ENCODE data around the gene RNF31. TPM values are rescaled to one million over a fixed set of nuclear protein-coding genes. Genes with fewer than 3 reads are reported as not detected.
"Not testable (repeated sequence)": the region's sequence is repeated elsewhere in the genome, so short reads cannot be mapped to it uniquely, and the experiment has no call there.

RNF31 gene
- total RNA-seq, 1 donor from 2014 or later = 59.0 TPM

GRCh38 chr14:24197056-24197450 is 49.8 kb downstream of the RNF31 start:
- H3K4me1 Mint-ChIP-seq (ENCODE audit: low read depth, unreplicated experiment) = peaks cover 16% of the 10 kb centered on the region
- peak overlapping the region; percentile 96 for H3K4me3 Mint-ChIP-seq (ENCODE audit: unreplicated experiment)
- peaks cover 5% of the 10 kb centered on the region for H3K4me1 ChIP-seq (ENCODE audit: insufficient read depth, low read length)
- peaks cover 51% of the 10 kb centered on the region for H3K79me2 ChIP-seq (ENCODE audit: insufficient read depth, low read length)
- no peak overlapping the region for H3K9ac ChIP-seq (ENCODE audit: low read length)
- no peak for FAIRE-seq
- peak overlapping the region; percentile 35 for H3K27ac Mint-ChIP-seq (ENCODE audit: unreplicated experiment)
- DNase-seq (ENCODE audit: low read depth) = no peak
- H3K27ac ChIP-seq (ENCODE audit: low read depth, low read length) = no peak overlapping the region
- peaks cover 15% of the 10 kb centered on the region for H3K36me3 ChIP-seq (ENCODE audit: insufficient read depth, low read length)
- no peaks in the 10 kb centered on the region for H3K27me3 Mint-ChIP-seq (ENCODE audit: low read depth, unreplicated experiment)
- peak overlapping the region; percentile 95 for H3K4me2 ChIP-seq (ENCODE audit: low read length)
- H3K9me3 ChIP-seq (ENCODE audit: insufficient read depth, low read depth, low read length) = peaks cover 2% of the 10 kb centered on the region
- no peaks in the 10 kb centered on the region for H3K27me3 ChIP-seq (ENCODE audit: insufficient read depth, low read length)
- peaks cover 4% of the 10 kb centered on the region for H3K9me3 Mint-ChIP-seq (ENCODE audit: unreplicated experiment)
- no peak overlapping the region for H3K4me3 ChIP-seq (ENCODE audit: insufficient read depth, low read depth, low read length)
- peaks cover 5% of the 10 kb centered on the region for H4K20me1 ChIP-seq (ENCODE audit: insufficient read depth, low read length)
- H3K36me3 Mint-ChIP-seq (ENCODE audit: low read depth, unreplicated experiment) = peaks cover 27% of the 10 kb centered on the region
- H2AFZ ChIP-seq (ENCODE audit: low read depth, low read length) = no peak overlapping the region
- TF ChIP-seq CTCF (IDR thresholded peaks at IDR 0.05; ENCODE audit: insufficient read depth, low read depth, low read length) = no peak
- no peak for TF ChIP-seq EZH2 (IDR thresholded peaks at IDR 0.05; ENCODE audit: insufficient read depth, low read length)

- no peak overlapping the region for H3K4me2 ChIP-seq (ENCODE audit: low read length)
- H3K9ac ChIP-seq (ENCODE audit: low read length) = no peak overlapping the region
- DNase-seq (ENCODE audit: low read depth) (no peak), FAIRE-seq (no peak)
- H3K4me3 Mint-ChIP-seq (ENCODE audit: unreplicated experiment) = no peak overlapping the region
- peaks cover 16% of the 10 kb centered on the region for H3K4me1 Mint-ChIP-seq (ENCODE audit: low read depth, unreplicated experiment)
- peaks cover 38% of the 10 kb centered on the region for H3K79me2 ChIP-seq (ENCODE audit: insufficient read depth, low read length)
- no peak overlapping the region for H3K27ac Mint-ChIP-seq (ENCODE audit: unreplicated experiment)
- H3K4me3 ChIP-seq (ENCODE audit: insufficient read depth, low read depth, low read length) = no peak overlapping the region
- no peaks in the 10 kb centered on the region for H3K27me3 Mint-ChIP-seq (ENCODE audit: low read depth, unreplicated experiment)
- H2AFZ ChIP-seq (ENCODE audit: low read depth, low read length) = no peak overlapping the region
- TF ChIP-seq CTCF (IDR thresholded peaks at IDR 0.05; ENCODE audit: insufficient read depth, low read depth, low read length) (no peak), EZH2 (IDR thresholded peaks at IDR 0.05; ENCODE audit: insufficient read depth, low read length) (no peak)
- H3K36me3 Mint-ChIP-seq (ENCODE audit: low read depth, unreplicated experiment) = peaks cover 28% of the 10 kb centered on the region
- H4K20me1 ChIP-seq (ENCODE audit: insufficient read depth, low read length) = peaks cover 5% of the 10 kb centered on the region
- peaks cover 9% of the 10 kb centered on the region for H3K9me3 Mint-ChIP-seq (ENCODE audit: unreplicated experiment)
- no peak overlapping the region for H3K27ac ChIP-seq (ENCODE audit: low read depth, low read length)
- peaks cover 3% of the 10 kb centered on the region for H3K36me3 ChIP-seq (ENCODE audit: insufficient read depth, low read length)
- H3K27me3 ChIP-seq (ENCODE audit: insufficient read depth, low read length) = no peaks in the 10 kb centered on the region
- H3K9me3 ChIP-seq (ENCODE audit: insufficient read depth, low read depth, low read length) = peaks cover 2% of the 10 kb centered on the region
- peaks cover 5% of the 10 kb centered on the region for H3K4me1 ChIP-seq (ENCODE audit: insufficient read depth, low read length)
Observed at GRCh38 chr14:24198814-24199524, 51.7 kb downstream of the RNF31 start.

- not testable (repeated sequence) for H3K27me3 ChIP-seq (ENCODE audit: insufficient read depth, low read length); H3K27me3 Mint-ChIP-seq (ENCODE audit: low read depth, unreplicated experiment); H3K9me3 Mint-ChIP-seq (ENCODE audit: unreplicated experiment); H3K4me1 Mint-ChIP-seq (ENCODE audit: low read depth, unreplicated experiment); H3K27ac ChIP-seq (ENCODE audit: low read depth, low read length); H3K9me3 ChIP-seq (ENCODE audit: insufficient read depth, low read depth, low read length); H2AFZ ChIP-seq (ENCODE audit: low read depth, low read length); H3K9ac ChIP-seq (ENCODE audit: low read length); H3K27ac Mint-ChIP-seq (ENCODE audit: unreplicated experiment); H3K4me2 ChIP-seq (ENCODE audit: low read length); H3K4me3 ChIP-seq (ENCODE audit: insufficient read depth, low read depth, low read length); DNase-seq (ENCODE audit: low read depth); H3K4me3 Mint-ChIP-seq (ENCODE audit: unreplicated experiment); H3K4me1 ChIP-seq (ENCODE audit: insufficient read depth, low read length); FAIRE-seq; H4K20me1 ChIP-seq (ENCODE audit: insufficient read depth, low read length)
- peaks cover 39% of the 10 kb centered on the region for H3K36me3 Mint-ChIP-seq (ENCODE audit: low read depth, unreplicated experiment)
- H3K36me3 ChIP-seq (ENCODE audit: insufficient read depth, low read length) = peaks cover 13% of the 10 kb centered on the region
- H3K79me2 ChIP-seq (ENCODE audit: insufficient read depth, low read length) = peaks cover 10% of the 10 kb centered on the region
Observed at GRCh38 chr14:24202538-24202937, 55.2 kb downstream of the RNF31 start.

GRCh38 chr14:24203249-24203886 is 56.1 kb downstream of the RNF31 start:
- peaks cover 46% of the 10 kb centered on the region for H3K36me3 Mint-ChIP-seq (ENCODE audit: low read depth, unreplicated experiment)
- not testable (repeated sequence) for H3K79me2 ChIP-seq (ENCODE audit: insufficient read depth, low read length); H4K20me1 ChIP-seq (ENCODE audit: insufficient read depth, low read length); H3K9me3 Mint-ChIP-seq (ENCODE audit: unreplicated experiment); H3K4me3 ChIP-seq (ENCODE audit: insufficient read depth, low read depth, low read length); H3K27me3 Mint-ChIP-seq (ENCODE audit: low read depth, unreplicated experiment); H3K9ac ChIP-seq (ENCODE audit: low read length); H3K27ac ChIP-seq (ENCODE audit: low read depth, low read length); H3K4me1 Mint-ChIP-seq (ENCODE audit: low read depth, unreplicated experiment); H3K27me3 ChIP-seq (ENCODE audit: insufficient read depth, low read length); H2AFZ ChIP-seq (ENCODE audit: low read depth, low read length); H3K4me1 ChIP-seq (ENCODE audit: insufficient read depth, low read length); H3K4me3 Mint-ChIP-seq (ENCODE audit: unreplicated experiment); H3K9me3 ChIP-seq (ENCODE audit: insufficient read depth, low read depth, low read length); H3K4me2 ChIP-seq (ENCODE audit: low read length); FAIRE-seq; DNase-seq (ENCODE audit: low read depth)
- peaks cover 13% of the 10 kb centered on the region for H3K36me3 ChIP-seq (ENCODE audit: insufficient read depth, low read length)
- H3K27ac Mint-ChIP-seq (ENCODE audit: unreplicated experiment) = peak overlapping the region; percentile 34
